Suppressor macrophage treated with lipopolysaccharide for 1 hour (primary cell): ENCODE results near the gene SELE.

ENCODE experiments used
- DNase-seq, 3 donors: peaks; one replicate each; pipeline ENCODE4 v3.0.0-alpha.2; 2020 to 2022

Gene SELE

GRCh38 chr1:169733924-169734323, at the start of gene SELE:
Gene SELE (minus strand): TSS chr1:169734079. CDS start chr1:169733612, 467 bp downstream.
- no peak for DNase-seq

GRCh38 chr1:169782596-169782995, 48.7 kb upstream of the SELE start:
- no peak for DNase-seq

DNA sequence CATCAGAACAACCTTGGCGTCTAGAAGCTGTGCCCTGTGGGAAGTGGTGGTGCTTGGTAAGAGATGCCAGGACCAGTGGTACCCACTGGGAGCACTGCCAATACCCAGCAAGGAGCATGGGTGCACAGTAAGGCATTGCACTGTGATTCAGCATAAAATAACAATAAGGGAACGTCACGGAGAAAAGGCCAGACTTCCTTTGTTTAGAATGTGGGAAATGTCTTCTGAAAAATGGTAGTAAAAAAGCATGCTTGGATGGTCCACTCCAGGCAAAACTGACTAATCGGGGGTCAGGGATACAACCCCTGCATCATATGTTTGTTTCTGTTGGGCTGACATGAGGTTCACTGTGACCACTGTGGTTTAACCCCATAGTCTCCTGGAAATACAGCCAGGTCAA, 46.1 kb upstream of the SELE start:
- no peak for DNase-seq

GRCh38 chr1:169779150-169779549, 45.3 kb upstream of the SELE start:
- DNase-seq: no peak

DNA sequence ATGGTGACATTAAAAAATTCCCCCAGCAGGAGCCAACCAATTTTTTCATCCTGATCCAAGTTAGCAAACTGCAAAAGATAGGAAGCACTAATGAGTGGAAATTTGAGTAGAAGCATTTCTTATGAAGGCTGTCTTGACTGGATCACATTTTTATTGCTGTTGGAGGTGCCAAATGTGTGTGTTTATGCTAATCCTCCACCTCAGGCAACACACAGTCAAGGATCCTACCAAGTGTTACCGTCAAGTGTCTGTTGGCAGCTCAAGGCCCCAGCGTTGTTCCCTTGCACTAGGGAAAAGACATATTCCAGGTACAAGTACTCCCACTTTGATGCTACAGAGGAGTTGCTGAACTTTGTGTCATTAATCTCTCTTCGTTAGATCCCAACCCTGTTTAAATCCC, 42.6 kb upstream of the SELE start:
- DNase-seq: no peak

GRCh38 chr1:169768161-169768560, 34.3 kb upstream of the SELE start:
- no peak for DNase-seq

DNA sequence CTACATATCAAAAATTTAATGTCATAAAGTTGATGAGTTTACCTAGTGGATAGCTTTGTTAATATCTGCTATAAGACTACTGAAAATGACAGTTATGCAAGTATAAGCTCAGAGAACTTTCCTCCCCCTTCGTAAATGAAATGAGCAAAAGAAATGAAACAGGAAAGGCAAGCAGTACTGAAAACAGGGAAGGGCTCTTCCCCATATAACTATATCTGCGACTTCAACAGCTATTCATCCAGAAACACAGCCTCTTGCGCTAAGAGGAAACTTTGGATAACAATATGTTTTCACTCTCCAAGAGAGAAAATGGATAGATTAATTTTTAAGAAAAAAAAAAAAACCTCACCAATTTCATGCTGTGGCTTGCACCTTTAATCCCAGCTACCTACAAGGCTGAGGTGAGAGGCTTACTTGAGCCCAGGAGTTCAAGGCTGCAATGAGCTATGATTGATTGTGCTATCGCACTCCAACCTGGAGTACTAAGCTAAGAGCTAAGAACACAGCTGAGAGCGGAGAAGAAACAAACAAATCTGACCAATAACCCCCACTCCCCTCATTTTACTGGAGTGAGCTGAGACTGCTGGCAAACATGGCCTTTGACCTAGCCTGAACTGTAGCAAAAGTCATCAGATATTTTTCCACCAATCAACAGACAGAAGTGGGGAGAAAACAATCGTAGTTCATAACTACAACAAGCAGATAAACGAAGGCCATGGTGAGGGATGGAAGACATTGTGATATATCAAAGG, 31.9 kb upstream of the SELE start:
- no peak for DNase-seq

DNA sequence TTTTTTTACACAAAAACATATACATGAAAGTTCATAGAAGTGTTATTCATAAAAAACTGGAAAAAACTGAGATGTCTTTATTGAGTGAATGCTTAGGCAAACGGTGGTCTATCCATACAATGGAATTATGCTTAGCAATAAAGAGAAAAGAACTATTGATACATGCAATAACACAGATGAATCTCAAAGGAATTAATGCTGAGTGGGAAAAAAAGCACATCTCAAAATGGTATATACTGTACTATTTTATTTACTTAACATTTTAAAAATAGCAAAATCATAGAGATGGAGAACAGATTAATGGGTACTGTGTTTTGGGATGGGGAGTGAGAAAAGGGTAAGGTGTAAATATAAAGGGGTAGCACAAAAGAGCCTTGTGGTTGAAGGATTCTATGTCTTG, 31.0 kb upstream of the SELE start:
- DNase-seq: no peak

GRCh38 chr1:169762699-169763098, 28.8 kb upstream of the SELE start:
- DNase-seq: peak in 2 of 3 donors; percentile 21 to 47

DNA sequence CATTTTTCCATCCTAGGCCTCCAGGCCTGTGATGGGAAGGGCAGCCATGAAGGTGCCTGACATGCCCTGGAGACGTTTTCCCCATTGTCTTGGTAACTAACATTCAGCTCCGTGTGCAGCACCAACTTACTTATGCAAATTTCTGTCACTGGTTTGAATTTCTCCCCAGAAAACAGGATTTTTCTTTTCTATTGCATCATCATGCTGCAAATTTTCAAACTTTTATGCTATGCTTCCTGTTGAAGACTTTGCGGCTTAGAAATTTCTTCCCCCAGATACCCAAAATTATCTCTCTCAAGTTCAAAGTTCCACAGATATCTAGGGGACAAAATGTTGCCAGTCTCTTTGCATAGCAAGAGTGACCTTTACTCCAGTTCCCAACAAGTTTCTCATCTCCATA, 25.2 kb upstream of the SELE start:
- no peak for DNase-seq

DNA sequence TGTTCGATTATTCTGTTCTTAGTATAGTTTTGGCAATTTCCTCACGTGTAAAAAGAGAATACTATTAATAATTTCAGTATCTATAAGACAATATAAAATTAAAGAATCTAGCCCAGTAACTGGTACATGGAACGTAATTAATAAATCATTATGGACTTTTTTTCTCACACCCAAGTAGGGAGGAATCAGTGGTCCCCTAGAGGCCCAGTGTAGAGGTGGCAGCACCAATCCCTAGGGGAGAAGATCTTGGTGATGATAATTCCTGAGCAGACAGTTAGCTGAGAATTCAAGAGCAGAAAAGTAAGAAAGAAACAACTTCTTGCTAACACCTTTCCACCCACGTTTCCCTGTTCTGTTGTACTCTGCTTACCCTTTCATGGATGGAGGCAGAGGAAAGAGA, 19.7 kb upstream of the SELE start:
- DNase-seq: no peak

GRCh38 chr1:169750041-169750440, 16.2 kb upstream of the SELE start:
- no peak for DNase-seq

DNA sequence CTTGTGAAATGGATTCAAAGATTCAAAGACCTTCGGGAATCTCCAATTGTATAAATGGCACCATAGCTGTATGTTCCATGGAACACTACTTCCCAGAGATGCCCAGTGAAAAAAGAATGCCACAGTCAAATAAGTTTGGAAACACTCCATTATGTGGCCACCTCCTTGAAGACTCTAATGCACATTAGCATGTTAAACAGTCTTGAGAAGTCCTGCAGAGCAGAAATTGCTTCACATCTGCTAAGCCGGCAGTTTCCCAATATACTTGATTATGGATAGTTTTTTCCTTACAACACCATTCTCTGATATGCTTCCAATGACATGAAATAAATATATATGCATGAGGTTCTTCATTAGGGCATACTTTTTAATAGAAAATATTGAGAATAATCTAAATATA, 12.7 kb upstream of the SELE start:
- DNase-seq: no peak

- no peak for DNase-seq
Measured at GRCh38 chr1:169745015-169745861, 11.4 kb upstream of the SELE start.

DNA sequence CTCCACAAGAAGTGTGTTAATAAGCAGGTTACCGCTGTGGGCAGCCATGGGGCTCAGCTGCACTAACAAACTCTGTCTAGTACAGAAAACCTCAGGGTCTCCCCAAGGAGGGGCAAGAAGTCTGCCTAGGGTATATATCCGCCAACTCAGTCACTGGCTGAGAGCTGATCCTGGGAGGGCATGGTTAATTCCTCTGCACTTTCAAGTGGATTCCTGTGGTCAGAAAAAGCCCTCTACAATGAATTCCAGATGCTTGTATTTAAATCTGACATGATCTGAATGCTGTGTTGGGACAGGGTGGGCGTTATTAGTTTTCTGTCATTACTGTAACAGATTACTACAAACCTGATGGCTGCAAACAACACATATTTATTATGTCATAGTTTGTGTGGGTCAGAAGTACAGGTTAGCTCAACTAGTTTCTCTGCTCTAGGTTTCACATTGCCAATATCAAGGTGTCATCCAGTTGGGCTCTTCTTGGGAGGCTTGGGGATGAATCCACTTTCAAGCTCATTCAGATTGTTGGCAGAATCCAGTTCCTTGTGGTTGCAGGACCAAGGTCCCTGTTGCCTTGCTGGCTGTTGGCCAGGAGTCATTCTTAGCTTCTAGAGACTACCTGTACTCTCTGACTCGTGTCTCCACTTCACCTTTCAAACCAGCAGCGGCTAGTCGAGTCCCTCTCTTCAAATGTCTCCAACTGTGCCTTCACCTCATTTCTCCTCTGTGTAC, 8.0 kb upstream of the SELE start:
- no peak for DNase-seq

DNA sequence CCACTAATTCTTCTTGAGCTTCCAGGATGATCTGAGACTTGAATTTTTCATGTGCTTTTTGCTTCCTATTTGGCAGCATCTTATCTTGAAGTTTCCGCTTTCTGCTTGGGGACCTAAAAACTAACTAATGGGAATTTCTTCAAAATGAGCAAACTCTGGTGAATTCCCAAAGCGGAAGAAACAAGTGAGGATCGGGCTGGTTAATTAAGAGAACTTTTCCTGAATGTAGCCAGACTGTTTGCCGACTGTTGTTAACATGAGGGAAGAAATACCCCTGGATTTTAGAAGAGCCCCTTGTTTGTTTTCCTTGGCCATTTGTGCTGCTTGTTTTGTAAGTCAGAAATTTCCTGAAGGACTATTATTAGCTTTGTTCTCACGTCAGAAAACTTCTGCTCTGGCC, 6.1 kb upstream of the SELE start:
- no peak for DNase-seq

GRCh38 chr1:169731446-169731845, 2.4 kb downstream of the SELE start:
- no peak for DNase-seq

GRCh38 chr1:169729991-169730390, 3.9 kb downstream of the SELE start:
- no peak for DNase-seq

DNA sequence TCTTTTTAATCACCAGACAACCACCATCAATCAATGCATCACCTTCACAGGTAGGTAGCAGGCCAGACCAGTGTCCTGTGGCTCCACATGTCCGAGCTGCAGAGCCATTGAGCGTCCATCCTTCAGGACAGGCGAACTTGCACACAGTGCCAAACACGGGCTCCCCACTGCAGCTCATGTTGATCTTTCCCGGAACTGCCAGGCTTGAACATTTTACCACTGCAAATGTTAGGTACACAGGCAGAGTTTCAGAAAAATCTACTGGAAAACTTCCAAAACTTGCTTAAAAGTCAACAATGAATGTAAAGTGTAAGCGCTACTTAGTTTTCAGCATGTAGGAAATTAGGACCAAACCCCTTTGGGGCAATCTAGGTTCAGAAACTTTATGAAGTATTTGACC, 6.6 kb downstream of the SELE start:
- DNase-seq: no peak

DNA sequence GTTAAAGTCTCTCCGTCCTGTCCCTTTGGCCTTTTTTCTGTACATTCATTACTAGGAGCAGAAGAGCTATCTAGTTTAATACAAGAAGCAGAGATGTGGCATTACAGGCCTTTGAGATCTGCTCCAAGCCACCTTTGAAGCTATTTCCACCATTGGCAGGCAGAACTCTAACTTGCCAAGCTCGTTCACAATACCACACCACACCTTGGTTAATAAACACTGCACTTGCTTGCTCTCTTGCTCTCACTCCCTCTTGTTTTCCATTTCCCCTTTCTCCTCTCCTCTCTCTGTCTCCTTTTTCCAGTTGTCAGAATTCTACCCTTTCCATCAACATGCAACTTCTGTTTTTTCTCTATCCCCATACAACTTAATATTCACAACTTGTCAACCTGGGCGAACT, 7.0 kb downstream of the SELE start:
- no peak for DNase-seq

GRCh38 chr1:169725930-169726329, 7.9 kb downstream of the SELE start:
- no peak for DNase-seq

DNA sequence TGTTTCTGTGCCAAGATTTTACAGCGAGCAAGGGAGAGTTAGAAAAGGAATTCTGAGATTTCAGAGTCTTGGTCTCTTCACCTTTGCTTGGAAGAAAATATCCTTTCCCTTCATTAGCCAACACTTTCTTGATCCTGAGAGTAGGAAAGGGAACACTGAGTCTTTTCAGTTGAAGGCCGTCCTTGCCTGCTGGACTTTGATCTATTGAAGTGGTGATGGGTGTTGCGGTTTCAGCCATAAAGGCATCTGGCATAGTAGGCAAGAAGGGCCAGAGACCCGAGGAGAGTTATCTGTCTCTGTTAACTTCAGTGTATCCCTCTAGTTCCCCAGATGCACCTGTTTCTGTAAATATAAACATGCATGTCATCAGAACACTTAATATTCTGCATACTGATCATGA, 9.7 kb downstream of the SELE start:
- no peak for DNase-seq

GRCh38 chr1:169723763-169724162, 10.1 kb downstream of the SELE start:
- no peak for DNase-seq

- DNase-seq: no peak
Measured at GRCh38 chr1:169722779-169723178, 11.1 kb downstream of the SELE start.
